Measurements from ENCODE around the gene WDR20.

The WDR20 gene

DNA sequence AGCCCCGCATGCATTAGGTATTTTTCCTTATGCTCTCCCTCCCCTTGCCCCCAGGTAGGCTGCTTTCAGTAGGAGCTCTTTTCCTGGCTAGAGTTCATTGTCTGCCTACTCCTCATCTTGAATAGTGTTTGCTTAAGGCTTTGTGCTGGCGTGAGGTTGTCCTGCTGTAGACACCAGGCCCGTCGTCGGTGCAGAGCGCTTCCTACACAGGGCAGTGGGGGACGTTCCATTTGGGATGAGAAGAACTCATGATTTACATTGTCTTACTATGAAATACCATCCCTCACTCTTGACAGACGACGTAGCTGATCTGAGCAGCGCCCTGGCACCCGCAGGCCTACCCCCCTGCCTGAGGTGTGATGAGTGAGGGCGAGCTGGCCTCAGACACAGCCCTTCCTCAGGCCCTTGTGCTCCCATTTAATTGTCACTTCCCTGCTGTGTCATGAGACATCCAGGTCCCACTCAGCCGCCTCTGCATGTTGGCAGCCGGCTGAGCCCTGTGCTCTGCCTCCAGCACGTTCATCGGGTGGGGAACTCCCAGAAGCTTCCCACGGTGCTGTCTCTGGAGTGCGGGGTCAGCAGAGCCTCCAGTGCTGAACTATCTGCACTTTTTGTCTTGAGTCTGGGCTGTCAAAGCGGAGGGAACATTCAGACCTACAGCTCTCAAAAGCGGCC is 76.0 kb downstream of the WDR20 start:
- Histone ChIP-seq H3K9me2 (replicated peaks; ENCODE audit: low read depth, low read length) (no peaks in the 10 kb centered on the region), H3K36me3 (ENCODE audit: insufficient read depth, low read length) (peaks cover 18% of the 10 kb centered on the region; the same call in 1 of the 2 replicates), H3K4me2 (ENCODE audit: low read depth, low read length, poor library complexity, severe bottlenecking) (no peak overlapping the region), H3K9ac (ENCODE audit: low read depth, low read length, poor library complexity, severe bottlenecking) (no peak overlapping the region), H2AFZ (ENCODE audit: low read length) (no peak overlapping the region), H3K9me3 (ENCODE audit: insufficient read depth, low read depth, low read length) (no peaks in the 10 kb centered on the region), H3K79me2 (ENCODE audit: insufficient read depth, low read length) (no peaks in the 10 kb centered on the region), H3F3A (ENCODE audit: low read depth) (no peaks in the 10 kb centered on the region), H4K20me1 (ENCODE audit: insufficient read depth, low read length, poor library complexity, severe bottlenecking) (no peaks in the 10 kb centered on the region), H3K27me3 (ENCODE audit: insufficient read depth, low read length, poor library complexity, severe bottlenecking) (no peaks in the 10 kb centered on the region), H3K4me1 (ENCODE audit: insufficient read depth, low read length, poor library complexity, severe bottlenecking) (no peaks in the 10 kb centered on the region), H3K4me3 (ENCODE audit: low read length, poor library complexity, severe bottlenecking) (no peak overlapping the region)
- TF ChIP-seq, protein P1, sequence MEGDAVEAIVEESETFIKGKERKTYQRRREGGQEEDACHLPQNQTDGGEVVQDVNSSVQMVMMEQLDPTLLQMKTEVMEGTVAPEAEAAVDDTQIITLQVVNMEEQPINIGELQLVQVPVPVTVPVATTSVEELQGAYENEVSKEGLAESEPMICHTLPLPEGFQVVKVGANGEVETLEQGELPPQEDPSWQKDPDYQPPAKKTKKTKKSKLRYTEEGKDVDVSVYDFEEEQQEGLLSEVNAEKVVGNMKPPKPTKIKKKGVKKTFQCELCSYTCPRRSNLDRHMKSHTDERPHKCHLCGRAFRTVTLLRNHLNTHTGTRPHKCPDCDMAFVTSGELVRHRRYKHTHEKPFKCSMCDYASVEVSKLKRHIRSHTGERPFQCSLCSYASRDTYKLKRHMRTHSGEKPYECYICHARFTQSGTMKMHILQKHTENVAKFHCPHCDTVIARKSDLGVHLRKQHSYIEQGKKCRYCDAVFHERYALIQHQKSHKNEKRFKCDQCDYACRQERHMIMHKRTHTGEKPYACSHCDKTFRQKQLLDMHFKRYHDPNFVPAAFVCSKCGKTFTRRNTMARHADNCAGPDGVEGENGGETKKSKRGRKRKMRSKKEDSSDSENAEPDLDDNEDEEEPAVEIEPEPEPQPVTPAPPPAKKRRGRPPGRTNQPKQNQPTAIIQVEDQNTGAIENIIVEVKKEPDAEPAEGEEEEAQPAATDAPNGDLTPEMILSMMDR (conservative IDR thresholded peaks at IDR 0.05; ENCODE audit: low read length), result no peak
- no peak for TF ChIP-seq EZH2phosphoT487 (IDR thresholded peaks at IDR 0.05; ENCODE audit: borderline replicate concordance)

DNA sequence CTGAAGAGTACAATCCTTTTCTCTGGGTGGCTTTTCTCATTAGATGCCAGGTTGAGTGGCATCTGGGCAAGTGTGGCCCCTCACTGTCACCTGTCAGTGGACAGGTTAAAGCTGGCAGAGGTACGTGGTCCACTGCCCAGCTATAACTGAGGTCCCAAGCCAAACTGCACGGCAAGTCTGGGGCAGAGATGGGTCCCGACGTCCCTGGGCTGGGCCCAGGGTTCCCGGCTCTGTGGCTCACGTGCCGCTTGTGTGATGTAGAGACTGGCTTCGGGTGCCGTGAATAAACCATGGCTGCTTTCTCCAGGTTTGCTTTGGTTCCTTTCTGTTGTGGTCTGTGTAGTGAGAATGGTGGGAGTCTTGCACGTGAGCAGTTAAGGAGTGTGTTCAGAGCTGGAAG is 77.7 kb downstream of the WDR20 start:
- no peaks in the 10 kb centered on the region for H3K9me3 ChIP-seq (ENCODE audit: insufficient read depth, low read depth, low read length)
- peaks cover 5% of the 10 kb centered on the region; the same call in 1 of the 2 replicates for H3K36me3 ChIP-seq (ENCODE audit: insufficient read depth, low read length)
- H3K4me1 ChIP-seq (ENCODE audit: insufficient read depth, low read length, poor library complexity, severe bottlenecking), result no peaks in the 10 kb centered on the region
- no peak overlapping the region for H3K4me3 ChIP-seq (ENCODE audit: low read length, poor library complexity, severe bottlenecking)
- H3K4me2 ChIP-seq (ENCODE audit: low read depth, low read length, poor library complexity, severe bottlenecking), result no peak overlapping the region
- H3F3A ChIP-seq (ENCODE audit: low read depth), result no peaks in the 10 kb centered on the region
- H3K9me2 ChIP-seq (replicated peaks; ENCODE audit: low read depth, low read length), result no peaks in the 10 kb centered on the region
- H3K27me3 ChIP-seq (ENCODE audit: insufficient read depth, low read length, poor library complexity, severe bottlenecking), result no peaks in the 10 kb centered on the region
- TF ChIP-seq, protein P1 (conservative IDR thresholded peaks at IDR 0.05; ENCODE audit: low read length), result no peak
- no peak for TF ChIP-seq EZH2phosphoT487 (IDR thresholded peaks at IDR 0.05; ENCODE audit: borderline replicate concordance)
- H3K79me2 ChIP-seq (ENCODE audit: insufficient read depth, low read length), result no peaks in the 10 kb centered on the region
- no peaks in the 10 kb centered on the region for H4K20me1 ChIP-seq (ENCODE audit: insufficient read depth, low read length, poor library complexity, severe bottlenecking)
- H3K9ac ChIP-seq (ENCODE audit: low read depth, low read length, poor library complexity, severe bottlenecking), result no peak overlapping the region
- no peak overlapping the region for H2AFZ ChIP-seq (ENCODE audit: low read length)

DNA sequence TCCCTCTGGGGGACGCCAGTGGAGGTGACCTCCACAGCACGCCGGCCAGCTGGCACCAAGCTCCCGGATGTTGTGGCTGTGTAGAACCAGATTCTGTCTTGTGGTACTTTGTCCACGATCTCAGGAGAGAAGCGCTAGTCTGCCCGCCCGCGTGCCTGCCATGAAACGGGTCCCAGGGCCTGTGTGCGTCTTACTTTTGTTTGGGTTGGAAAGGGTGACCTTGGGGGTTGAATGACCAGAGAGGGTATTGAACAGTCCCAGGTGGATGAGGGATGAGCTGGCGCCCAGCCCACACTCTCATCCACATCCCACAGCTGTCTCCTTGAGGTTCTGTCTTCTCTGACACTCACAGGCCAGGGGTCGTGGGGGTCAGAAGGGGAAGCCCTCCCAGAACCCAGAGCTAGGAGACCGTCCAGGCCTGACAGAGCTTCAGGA is 78.3 kb downstream of the WDR20 start:
- Histone ChIP-seq H3K36me3 (ENCODE audit: insufficient read depth, low read length) (peaks cover 5% of the 10 kb centered on the region; the same call in 1 of the 2 replicates), H3K9me3 (ENCODE audit: insufficient read depth, low read depth, low read length) (no peaks in the 10 kb centered on the region), H3F3A (ENCODE audit: low read depth) (no peaks in the 10 kb centered on the region), H4K20me1 (ENCODE audit: insufficient read depth, low read length, poor library complexity, severe bottlenecking) (no peaks in the 10 kb centered on the region), H3K79me2 (ENCODE audit: insufficient read depth, low read length) (no peaks in the 10 kb centered on the region), H3K9ac (ENCODE audit: low read depth, low read length, poor library complexity, severe bottlenecking) (no peak overlapping the region), H3K4me1 (ENCODE audit: insufficient read depth, low read length, poor library complexity, severe bottlenecking) (no peaks in the 10 kb centered on the region), H3K9me2 (replicated peaks; ENCODE audit: low read depth, low read length) (no peaks in the 10 kb centered on the region), H3K4me2 (ENCODE audit: low read depth, low read length, poor library complexity, severe bottlenecking) (no peak overlapping the region), H2AFZ (ENCODE audit: low read length) (no peak overlapping the region), H3K27me3 (ENCODE audit: insufficient read depth, low read length, poor library complexity, severe bottlenecking) (no peaks in the 10 kb centered on the region), H3K4me3 (ENCODE audit: low read length, poor library complexity, severe bottlenecking) (no peak overlapping the region)
- TF ChIP-seq, protein P1 (conservative IDR thresholded peaks at IDR 0.05; ENCODE audit: low read length), result no peak
- TF ChIP-seq EZH2phosphoT487 (IDR thresholded peaks at IDR 0.05; ENCODE audit: borderline replicate concordance), result no peak

All from Loucy (cell line).